ENCODE measurements around the gene CAPZA1. TPM values are rescaled to one million over a fixed set of nuclear protein-coding genes. Genes with fewer than 3 reads are reported as not detected.
A peak's percentile ranks its signal among the peaks of the same experiment; 100 is the strongest.
"Not testable (repeated sequence)": the region's sequence is repeated elsewhere in the genome, so short reads cannot be mapped to it uniquely, and the experiment has no call there.

The CAPZA1 gene
- total and polyA plus RNA-seq, 2 experiments from 2014 or later = 273 to 279 TPM

GRCh38 chr1:112614460-112615065 is 5.1 kb upstream of the CAPZA1 start:
- H3K4me3 ChIP-seq = no peak overlapping the region
- H3K9me3 ChIP-seq (ENCODE audit: low read depth) = no peaks in the 10 kb centered on the region
- peaks cover 95% of the 10 kb centered on the region for H3K79me2 ChIP-seq (ENCODE audit: insufficient read depth)
- H3F3A ChIP-seq (ENCODE audit: insufficient read depth) = 0 out of 2 replicates have a peak, but pooled peaks cover 4% of the 10 kb centered on the region
- no peak overlapping the region for H2AFZ ChIP-seq
- H3K27me3 ChIP-seq (replicated peaks; ENCODE audit: insufficient read depth) = no peaks in the 10 kb centered on the region
- H4K20me1 ChIP-seq (ENCODE audit: insufficient read depth) = no peaks in the 10 kb centered on the region
- TF ChIP-seq EZH2 (IDR thresholded peaks at IDR 0.05; ENCODE audit: insufficient read depth, poor library complexity, severe bottlenecking) = no peak
- peaks cover 10% of the 10 kb centered on the region; the same call in 1 of the 2 replicates for H3K4me1 ChIP-seq (ENCODE audit: insufficient read depth)
- H3K9ac ChIP-seq = no peak overlapping the region
- no peak overlapping the region for H3K4me2 ChIP-seq (ENCODE audit: unreplicated experiment)
- in situ Hi-C loops (cut with MboI) = loop anchor here (10.0 kb wide), 1 partner anchor 220 kb away; the partner anchor contains the start of gene CTTNBP2NL
- 36 to 42% methylated on average over 6 of the region's 6 CpGs for WGBS, 2 experiments (ENCODE audit: low coverage in 1 of 2, low lambda C conversion rate in 2 of 2, missing lambda C conversion rate in 2 of 2)
- H3K27ac ChIP-seq = no peak overlapping the region
- peaks cover 24% of the 10 kb centered on the region; the same call in 1 of the 2 replicates for H3K36me3 ChIP-seq (ENCODE audit: low read depth)
- peak; percentile 69 for DNase-seq
- H3K9me2 ChIP-seq (ENCODE audit: insufficient read depth) = no peaks in the 10 kb centered on the region

GRCh38 chr1:112618114-112618720 is 1.4 kb upstream of the CAPZA1 start:
- peak overlapping the region; percentile 99 for H3K9ac ChIP-seq
- peak overlapping the region; percentile 97 for H3K27ac ChIP-seq
- TF ChIP-seq EZH2phosphoT487 (IDR thresholded peaks at IDR 0.05; ENCODE audit: insufficient read depth, low read depth) = no peak
- peak; percentile 53 for DNase-seq
- peak overlapping the region; percentile 98 for H3K4me2 ChIP-seq (ENCODE audit: unreplicated experiment)
- peak overlapping the region; percentile 89 for H2AFZ ChIP-seq
- H3K4me1 ChIP-seq (ENCODE audit: insufficient read depth) = peaks cover 31% of the 10 kb centered on the region
- no peaks in the 10 kb centered on the region for H3K27me3 ChIP-seq (replicated peaks; ENCODE audit: insufficient read depth)
- no peaks in the 10 kb centered on the region for H3K9me3 ChIP-seq (ENCODE audit: low read depth)
- peak overlapping the region; percentile 99 for H3K4me3 ChIP-seq
- peaks cover 11% of the 10 kb centered on the region for H4K20me1 ChIP-seq (ENCODE audit: insufficient read depth)
- H3K9me2 ChIP-seq (ENCODE audit: insufficient read depth) = no peaks in the 10 kb centered on the region
- 1% methylated on average over 12 of the region's 12 CpGs for WGBS, 2 experiments (ENCODE audit: low coverage in 1 of 2, low lambda C conversion rate in 2 of 2, missing lambda C conversion rate in 2 of 2)
- in situ Hi-C loops (cut with MboI) = loop anchor here (10.0 kb wide), 1 partner anchor 223 kb away; the partner anchor contains the start of gene CTTNBP2NL
- H3K36me3 ChIP-seq (ENCODE audit: low read depth) = 0 out of 2 replicates have a peak, but pooled peaks cover 3% of the 10 kb centered on the region
- H3K79me2 ChIP-seq (ENCODE audit: insufficient read depth) = peaks cover 98% of the 10 kb centered on the region
- peaks cover 17% of the 10 kb centered on the region; the same call in 1 of the 2 replicates for H3F3A ChIP-seq (ENCODE audit: insufficient read depth)

GRCh38 chr1:112618721-112619517 is 713 bp upstream of the CAPZA1 start, which contains the start of gene ST7L:
Gene ST7L, minus strand, starts transcription at chr1:112619141. Its CDS starts 28 bp downstream, at chr1:112619113.
- no peak for TF ChIP-seq EZH2 (IDR thresholded peaks at IDR 0.05; ENCODE audit: insufficient read depth, poor library complexity, severe bottlenecking)
- no peak for TF ChIP-seq EZH2phosphoT487 (IDR thresholded peaks at IDR 0.05; ENCODE audit: insufficient read depth, low read depth)
- Histone ChIP-seq H4K20me1 (ENCODE audit: insufficient read depth) (peaks cover 11% of the 10 kb centered on the region), H3K9ac (peak within 1 kb of the TSS; percentile 99), H3K36me3 (ENCODE audit: low read depth) (0 out of 2 replicates have a peak, but pooled peaks cover 3% of the 10 kb centered on the region), H3K9me2 (ENCODE audit: insufficient read depth) (no peaks in the 10 kb centered on the region), H3K9me3 (ENCODE audit: low read depth) (no peaks in the 10 kb centered on the region), H3K4me1 (ENCODE audit: insufficient read depth) (peaks cover 31% of the 10 kb centered on the region), H3K4me3 (peak within 1 kb of the TSS; percentile 99), H3K27me3 (replicated peaks; ENCODE audit: insufficient read depth) (no peaks in the 10 kb centered on the region), H3K79me2 (ENCODE audit: insufficient read depth) (peaks cover 98% of the 10 kb centered on the region), H3K27ac (peak within 1 kb of the TSS; percentile 97), H2AFZ (peak within 1 kb of the TSS; percentile 89), H3F3A (ENCODE audit: insufficient read depth) (peaks cover 17% of the 10 kb centered on the region; the same call in 1 of the 2 replicates), H3K4me2 (ENCODE audit: unreplicated experiment) (peak within 1 kb of the TSS; percentile 98)
- 1 to 2% methylated on average over 45 to 48 of the region's 48 CpGs for WGBS, 2 experiments (ENCODE audit: low coverage in 1 of 2, low lambda C conversion rate in 2 of 2, missing lambda C conversion rate in 2 of 2)
- in situ Hi-C loops (cut with MboI) = loop anchor here (10.0 kb wide), 1 partner anchor 224 kb away; the partner anchor contains the start of gene CTTNBP2NL
- DNase-seq = peak; percentile 84

- in situ Hi-C loops (cut with MboI) = no loop called here
- H3K36me3 ChIP-seq (ENCODE audit: low read depth) = 0 out of 2 replicates have a peak, but pooled peaks cover 3% of the 10 kb centered on the region
- WGBS, 2 experiments (ENCODE audit: low coverage in 1 of 2, low lambda C conversion rate in 2 of 2, missing lambda C conversion rate in 2 of 2) = 1 to 2% methylated on average over 6 of the region's 6 CpGs
Observed at GRCh38 chr1:112620377-112620695, 704 bp downstream of the CAPZA1 start.

GRCh38 chr1:112624493-112624892 is 4.9 kb downstream of the CAPZA1 start:
- H3F3A ChIP-seq (ENCODE audit: insufficient read depth) = peaks cover 25% of the 10 kb centered on the region
- DNase-seq; H3K9ac ChIP-seq; H3K36me3 ChIP-seq (ENCODE audit: low read depth); H3K27me3 ChIP-seq (replicated peaks; ENCODE audit: insufficient read depth); H3K9me3 ChIP-seq (ENCODE audit: low read depth); H2AFZ ChIP-seq; H3K27ac ChIP-seq; H3K9me2 ChIP-seq (ENCODE audit: insufficient read depth); H3K4me2 ChIP-seq (ENCODE audit: unreplicated experiment); H3K4me3 ChIP-seq; in situ Hi-C loops (cut with MboI): not testable (repeated sequence)
- H3K4me1 ChIP-seq (ENCODE audit: insufficient read depth) = peaks cover 36% of the 10 kb centered on the region
- peaks cover 99% of the 10 kb centered on the region for H3K79me2 ChIP-seq (ENCODE audit: insufficient read depth)
- peaks cover 53% of the 10 kb centered on the region for H4K20me1 ChIP-seq (ENCODE audit: insufficient read depth)
- WGBS, 2 experiments (ENCODE audit: low coverage in 1 of 2, low lambda C conversion rate in 2 of 2, missing lambda C conversion rate in 2 of 2) = 95 to 98% methylated on average over 2 to 5 of the region's 5 CpGs

More at GRCh38 chr1:112620377-112620695, 704 bp downstream of the CAPZA1 start:
- Histone ChIP-seq H3K79me2 (ENCODE audit: insufficient read depth) (peaks cover 99% of the 10 kb centered on the region), H3K4me2 (ENCODE audit: unreplicated experiment) (peak overlapping the region; percentile 93), H3K27ac (peak overlapping the region; percentile 97), H3K27me3 (replicated peaks; ENCODE audit: insufficient read depth) (no peaks in the 10 kb centered on the region), H3F3A (ENCODE audit: insufficient read depth) (peaks cover 21% of the 10 kb centered on the region), H4K20me1 (ENCODE audit: insufficient read depth) (peaks cover 25% of the 10 kb centered on the region), H2AFZ (peak overlapping the region; percentile 89; the same call in 1 of the 2 replicates), H3K9me2 (ENCODE audit: insufficient read depth) (no peaks in the 10 kb centered on the region), H3K9ac (peak overlapping the region; percentile 99), H3K4me1 (ENCODE audit: insufficient read depth) (peaks cover 33% of the 10 kb centered on the region), H3K4me3 (peak overlapping the region; percentile 99), H3K9me3 (ENCODE audit: low read depth) (no peaks in the 10 kb centered on the region)
- no peak for DNase-seq
- TF ChIP-seq EZH2 (IDR thresholded peaks at IDR 0.05; ENCODE audit: insufficient read depth, poor library complexity, severe bottlenecking) (no peak), EZH2phosphoT487 (IDR thresholded peaks at IDR 0.05; ENCODE audit: insufficient read depth, low read depth) (no peak)

Data from GM23248 (cell line).